ENCODE measurements around the gene HILPDA. TPM values are rescaled to one million over a fixed set of nuclear protein-coding genes. Genes with fewer than 3 reads are reported as not detected.

HILPDA gene
- total RNA-seq (2012; rRNA removed): 16.2 and 32.1 TPM in 2 replicates

- peak within 1 kb of the TSS; percentile 89 for H3K4me2 ChIP-seq (ENCODE audit: low read length)
- peak within 1 kb of the TSS; percentile 85 for H3K9ac ChIP-seq (ENCODE audit: low read depth, low read length)
- peaks cover 29% of the 10 kb centered on the region for H3K4me1 ChIP-seq (ENCODE audit: control insufficient read depth, insufficient read depth, low read length)
- peaks cover 5% of the 10 kb centered on the region for H3K36me3 ChIP-seq (ENCODE audit: insufficient read depth, low read length)
- H3K4me3 ChIP-seq (ENCODE audit: low read length): peak within 1 kb of the TSS; percentile 90
- H3K9me3 ChIP-seq (replicated peaks; ENCODE audit: low read length): no peaks in the 10 kb centered on the region
- peaks cover 12% of the 10 kb centered on the region for H3K27me3 ChIP-seq (ENCODE audit: control insufficient read depth, insufficient read depth, low read length)
These were observed at the start of gene HILPDA for GRCh38 chr7:128455543-128456254. TSS of gene HILPDA (plus strand) at chr7:128455878. CDS start at chr7:128457269, 1,391 bp downstream.

GRCh38 chr7:128406314-128407232 lies 49.1 kb upstream of the HILPDA start:
- H3K36me3 ChIP-seq (ENCODE audit: insufficient read depth, low read length): peaks cover 10% of the 10 kb centered on the region
- no peaks in the 10 kb centered on the region for H3K27me3 ChIP-seq (ENCODE audit: control insufficient read depth, insufficient read depth, low read length)
- no peak overlapping the region for H3K9ac ChIP-seq (ENCODE audit: low read depth, low read length)
- H3K9me3 ChIP-seq (replicated peaks; ENCODE audit: low read length): no peaks in the 10 kb centered on the region
- H3K4me2 ChIP-seq (ENCODE audit: low read length): peak overlapping the region; percentile 48
- no peak overlapping the region for H3K4me3 ChIP-seq (ENCODE audit: low read length)
- H3K4me1 ChIP-seq (ENCODE audit: control insufficient read depth, insufficient read depth, low read length): peaks cover 36% of the 10 kb centered on the region

GRCh38 chr7:128407233-128407589 lies 48.5 kb upstream of the HILPDA start:
- no peaks in the 10 kb centered on the region for H3K9me3 ChIP-seq (replicated peaks; ENCODE audit: low read length)
- H3K9ac ChIP-seq (ENCODE audit: low read depth, low read length): no peak overlapping the region
- H3K4me3 ChIP-seq (ENCODE audit: low read length): no peak overlapping the region
- peaks cover 7% of the 10 kb centered on the region for H3K36me3 ChIP-seq (ENCODE audit: insufficient read depth, low read length)
- no peaks in the 10 kb centered on the region for H3K27me3 ChIP-seq (ENCODE audit: control insufficient read depth, insufficient read depth, low read length)
- H3K4me2 ChIP-seq (ENCODE audit: low read length): no peak overlapping the region
- peaks cover 36% of the 10 kb centered on the region for H3K4me1 ChIP-seq (ENCODE audit: control insufficient read depth, insufficient read depth, low read length)

- Histone ChIP-seq H3K9ac (ENCODE audit: low read depth, low read length) (no peak overlapping the region), H3K9me3 (replicated peaks; ENCODE audit: low read length) (no peaks in the 10 kb centered on the region), H3K36me3 (ENCODE audit: insufficient read depth, low read length) (peaks cover under 1% of the 10 kb centered on the region), H3K4me3 (ENCODE audit: low read length) (no peak overlapping the region), H3K4me1 (ENCODE audit: control insufficient read depth, insufficient read depth, low read length) (peaks cover 36% of the 10 kb centered on the region), H3K27me3 (ENCODE audit: control insufficient read depth, insufficient read depth, low read length) (peaks cover 1% of the 10 kb centered on the region), H3K4me2 (ENCODE audit: low read length) (peak overlapping the region; percentile 100)
These were observed 47.6 kb upstream of the HILPDA start for GRCh38 chr7:128407751-128408708.

GRCh38 chr7:128408709-128409595 lies 46.7 kb upstream of the HILPDA start:
- Histone ChIP-seq H3K4me1 (ENCODE audit: control insufficient read depth, insufficient read depth, low read length) (peaks cover 31% of the 10 kb centered on the region), H3K4me2 (ENCODE audit: low read length) (peak overlapping the region; percentile 100), H3K9ac (ENCODE audit: low read depth, low read length) (peak overlapping the region; percentile 79), H3K27me3 (ENCODE audit: control insufficient read depth, insufficient read depth, low read length) (peaks cover 6% of the 10 kb centered on the region), H3K9me3 (replicated peaks; ENCODE audit: low read length) (peaks cover 4% of the 10 kb centered on the region), H3K36me3 (ENCODE audit: insufficient read depth, low read length) (no peaks in the 10 kb centered on the region), H3K4me3 (ENCODE audit: low read length) (peak overlapping the region; percentile 90)

GRCh38 chr7:128409596-128410450 lies 45.9 kb upstream of the HILPDA start, which contains the start of gene IMPDH1:
TSS of gene IMPDH1 (minus strand) at chr7:128409982. CDS start at chr7:128409901, 81 bp downstream.
- H3K9ac ChIP-seq (ENCODE audit: low read depth, low read length): peak within 1 kb of the TSS; percentile 79
- peak within 1 kb of the TSS; percentile 90 for H3K4me3 ChIP-seq (ENCODE audit: low read length)
- H3K27me3 ChIP-seq (ENCODE audit: control insufficient read depth, insufficient read depth, low read length): peaks cover 6% of the 10 kb centered on the region
- peaks cover 4% of the 10 kb centered on the region for H3K9me3 ChIP-seq (replicated peaks; ENCODE audit: low read length)
- peaks cover 22% of the 10 kb centered on the region for H3K4me1 ChIP-seq (ENCODE audit: control insufficient read depth, insufficient read depth, low read length)
- no peaks in the 10 kb centered on the region for H3K36me3 ChIP-seq (ENCODE audit: insufficient read depth, low read length)
- H3K4me2 ChIP-seq (ENCODE audit: low read length): peak within 1 kb of the TSS; percentile 100

- Histone ChIP-seq H3K36me3 (ENCODE audit: insufficient read depth, low read length) (no peaks in the 10 kb centered on the region), H3K9me3 (replicated peaks; ENCODE audit: low read length) (peaks cover 4% of the 10 kb centered on the region), H3K4me2 (ENCODE audit: low read length) (peak overlapping the region; percentile 100), H3K27me3 (ENCODE audit: control insufficient read depth, insufficient read depth, low read length) (peaks cover 10% of the 10 kb centered on the region), H3K4me3 (ENCODE audit: low read length) (peak overlapping the region; percentile 90), H3K9ac (ENCODE audit: low read depth, low read length) (peak overlapping the region; percentile 79), H3K4me1 (ENCODE audit: control insufficient read depth, insufficient read depth, low read length) (peaks cover 16% of the 10 kb centered on the region)
These were observed 45.3 kb upstream of the HILPDA start for GRCh38 chr7:128410451-128410753.

- Histone ChIP-seq H3K4me3 (ENCODE audit: low read length) (no peak overlapping the region), H3K36me3 (ENCODE audit: insufficient read depth, low read length) (no peaks in the 10 kb centered on the region), H3K27me3 (ENCODE audit: control insufficient read depth, insufficient read depth, low read length) (peaks cover 33% of the 10 kb centered on the region), H3K4me2 (ENCODE audit: low read length) (no peak overlapping the region), H3K9ac (ENCODE audit: low read depth, low read length) (no peak overlapping the region), H3K9me3 (replicated peaks; ENCODE audit: low read length) (peaks cover 4% of the 10 kb centered on the region), H3K4me1 (ENCODE audit: control insufficient read depth, insufficient read depth, low read length) (peaks cover 3% of the 10 kb centered on the region)
These were observed 40.4 kb upstream of the HILPDA start for GRCh38 chr7:128415217-128415785.

- no peak overlapping the region for H3K9ac ChIP-seq (ENCODE audit: low read depth, low read length)
- H3K4me3 ChIP-seq (ENCODE audit: low read length): no peak overlapping the region
- peaks cover 33% of the 10 kb centered on the region for H3K27me3 ChIP-seq (ENCODE audit: control insufficient read depth, insufficient read depth, low read length)
- no peaks in the 10 kb centered on the region for H3K36me3 ChIP-seq (ENCODE audit: insufficient read depth, low read length)
- H3K9me3 ChIP-seq (replicated peaks; ENCODE audit: low read length): peaks cover 4% of the 10 kb centered on the region
- no peak overlapping the region for H3K4me2 ChIP-seq (ENCODE audit: low read length)
- H3K4me1 ChIP-seq (ENCODE audit: control insufficient read depth, insufficient read depth, low read length): no peaks in the 10 kb centered on the region
These were observed 38.6 kb upstream of the HILPDA start for GRCh38 chr7:128417071-128417470.

Data from skeletal muscle satellite cell (primary cell).